ENCODE measurements around the gene RCAN1.
"Not testable (repeated sequence)": the region's sequence is repeated elsewhere in the genome, so short reads cannot be mapped to it uniquely, and the experiment has no call there.

RCAN1 gene

DNA sequence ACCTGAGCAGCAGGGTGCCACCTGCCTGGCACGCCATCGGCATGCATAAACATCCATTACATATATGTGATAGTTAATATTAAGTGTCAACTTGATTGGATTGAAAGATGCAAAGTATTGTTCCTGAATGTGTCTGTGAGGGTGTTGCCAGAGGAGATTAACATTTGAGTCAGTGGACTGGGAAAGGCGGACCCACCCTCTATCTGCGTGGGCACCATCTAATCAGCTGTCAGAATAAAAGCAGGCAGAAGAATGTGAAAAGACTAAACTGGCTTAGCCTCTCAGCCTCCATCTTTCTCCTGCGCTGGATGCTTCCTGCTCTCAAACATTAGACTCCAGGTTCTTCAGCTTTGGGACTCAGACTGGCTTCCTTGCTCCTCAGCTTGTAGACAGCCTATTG lies 10.0 kb downstream of the RCAN1 start:
- not testable (repeated sequence) for H3K4me3 ChIP-seq (ENCODE audit: low read length); H3K4me1 ChIP-seq (ENCODE audit: control insufficient read depth, insufficient read depth, low read length); H3K36me3 ChIP-seq (ENCODE audit: control insufficient read depth, insufficient read depth, low read length); H3K27me3 ChIP-seq (ENCODE audit: control insufficient read depth, insufficient read depth, low read length); H3K9ac ChIP-seq (ENCODE audit: low read length); H3K9me3 ChIP-seq (ENCODE audit: control insufficient read depth, low read length)

DNA sequence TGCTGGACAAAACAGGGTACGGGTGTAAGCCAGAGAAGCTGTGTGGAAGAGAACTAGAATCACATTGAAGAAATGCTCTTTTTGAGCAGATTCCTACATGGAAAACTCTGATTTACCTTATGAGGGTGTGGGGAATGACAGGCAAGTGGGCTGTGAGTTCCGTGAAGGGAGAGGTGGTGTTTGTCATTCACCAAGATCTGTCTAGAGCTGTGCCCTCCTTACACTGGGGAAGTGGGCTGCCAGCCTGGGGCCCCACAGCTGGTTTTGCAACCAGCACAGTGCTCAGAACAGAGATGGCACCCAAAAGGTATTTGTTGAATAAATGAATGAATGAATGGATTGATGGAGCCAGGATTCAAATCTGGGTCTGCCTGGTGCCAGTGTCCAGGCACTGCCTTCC lies 10.4 kb downstream of the RCAN1 start:
- H3K9ac ChIP-seq (ENCODE audit: low read length): no peak overlapping the region
- H3K9me3 ChIP-seq (ENCODE audit: control insufficient read depth, low read length): no peaks in the 10 kb centered on the region
- no peak overlapping the region for H3K4me3 ChIP-seq (ENCODE audit: low read length)
- no peaks in the 10 kb centered on the region for H3K27me3 ChIP-seq (ENCODE audit: control insufficient read depth, insufficient read depth, low read length)
- H3K4me1 ChIP-seq (ENCODE audit: control insufficient read depth, insufficient read depth, low read length): no peaks in the 10 kb centered on the region
- H3K36me3 ChIP-seq (ENCODE audit: control insufficient read depth, insufficient read depth, low read length): no peaks in the 10 kb centered on the region

DNA sequence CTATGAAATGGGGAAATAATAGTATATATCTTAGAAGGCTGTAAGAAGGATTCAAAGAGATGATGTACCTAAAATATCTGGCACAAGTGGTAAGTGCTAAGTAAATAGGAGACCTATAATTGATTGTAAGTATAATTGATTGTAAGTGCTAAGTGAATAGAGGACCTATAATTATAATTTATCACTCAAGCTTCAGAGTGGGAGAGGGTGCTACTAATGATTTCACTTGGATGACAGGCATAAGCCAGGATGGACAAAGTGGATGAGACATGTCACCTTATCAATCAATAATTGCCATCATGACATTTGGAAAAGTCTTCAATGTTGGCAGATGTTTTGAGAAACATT lies 11.2 kb downstream of the RCAN1 start:
- Histone ChIP-seq H3K4me3 (ENCODE audit: low read length) (no peak overlapping the region), H3K27me3 (ENCODE audit: control insufficient read depth, insufficient read depth, low read length) (no peaks in the 10 kb centered on the region), H3K4me1 (ENCODE audit: control insufficient read depth, insufficient read depth, low read length) (peaks cover 7% of the 10 kb centered on the region), H3K9ac (ENCODE audit: low read length) (no peak overlapping the region), H3K9me3 (ENCODE audit: control insufficient read depth, low read length) (no peaks in the 10 kb centered on the region), H3K36me3 (ENCODE audit: control insufficient read depth, insufficient read depth, low read length) (no peaks in the 10 kb centered on the region)

DNA sequence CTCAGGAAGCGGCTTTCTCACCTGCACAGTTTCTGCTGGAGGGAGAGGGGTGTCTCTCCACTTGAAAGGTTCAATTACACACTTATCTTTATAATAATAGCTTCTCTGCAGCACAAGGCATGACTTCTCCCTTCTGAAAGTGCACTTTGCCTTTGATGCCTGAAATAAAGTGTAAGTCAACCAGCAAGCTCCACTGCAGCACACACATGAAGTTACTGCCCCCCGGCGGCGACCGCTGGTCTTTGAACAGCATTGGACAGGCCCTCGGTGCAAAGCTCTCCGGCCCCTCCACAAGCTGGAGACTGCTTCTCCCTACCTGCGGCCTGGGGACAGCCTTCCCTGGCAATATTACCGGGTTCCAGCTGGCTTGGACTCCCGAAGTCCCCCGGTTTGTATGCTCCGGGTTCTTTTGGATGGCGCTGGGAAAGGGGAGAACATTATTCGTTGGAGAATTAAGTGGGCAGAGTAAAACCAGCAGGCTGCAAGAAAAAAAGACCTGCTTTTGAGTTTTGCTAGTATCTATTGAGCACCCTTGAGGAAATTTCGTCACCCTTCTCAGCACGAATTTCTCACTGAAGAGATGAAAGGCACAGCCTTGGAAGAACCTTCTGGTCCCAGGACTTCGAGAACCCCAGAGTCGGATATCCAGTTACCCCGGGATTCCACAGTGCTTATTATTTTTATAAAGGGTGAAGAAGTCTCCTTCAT lies 11.8 kb downstream of the RCAN1 start:
- H3K4me3 ChIP-seq (ENCODE audit: low read length): no peak overlapping the region
- H3K36me3 ChIP-seq (ENCODE audit: control insufficient read depth, insufficient read depth, low read length): no peaks in the 10 kb centered on the region
- no peak overlapping the region for H3K9ac ChIP-seq (ENCODE audit: low read length)

DNA sequence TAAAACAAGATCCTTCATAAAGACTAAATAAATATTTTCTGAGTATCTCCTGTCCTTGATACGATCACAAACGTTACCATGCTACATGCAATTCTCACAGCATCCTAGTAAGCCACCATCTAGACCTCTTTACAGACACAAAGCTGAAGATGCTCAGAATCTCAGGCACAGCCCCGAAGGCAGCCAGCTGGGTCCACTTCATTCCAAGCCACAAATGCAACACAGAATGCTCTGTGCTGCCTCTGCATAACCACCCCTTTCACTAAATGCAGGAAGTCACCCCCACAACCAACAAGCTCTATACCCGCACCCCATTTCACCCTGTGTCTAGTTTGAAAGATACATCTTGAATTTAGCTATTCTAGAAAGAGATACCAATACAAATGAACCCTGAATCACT lies 12.9 kb downstream of the RCAN1 start:
- H3K36me3 ChIP-seq (ENCODE audit: control insufficient read depth, insufficient read depth, low read length): no peaks in the 10 kb centered on the region
- no peak overlapping the region for H3K4me3 ChIP-seq (ENCODE audit: low read length)
- no peaks in the 10 kb centered on the region for H3K27me3 ChIP-seq (ENCODE audit: control insufficient read depth, insufficient read depth, low read length)
- no peak overlapping the region for H3K9ac ChIP-seq (ENCODE audit: low read length)
- H3K9me3 ChIP-seq (ENCODE audit: control insufficient read depth, low read length): no peaks in the 10 kb centered on the region
- H3K4me1 ChIP-seq (ENCODE audit: control insufficient read depth, insufficient read depth, low read length): peaks cover 12% of the 10 kb centered on the region

More for the DNA sequence above, 11.8 kb downstream of the RCAN1 start:
- Histone ChIP-seq H3K9me3 (ENCODE audit: control insufficient read depth, low read length) (no peaks in the 10 kb centered on the region), H3K4me1 (ENCODE audit: control insufficient read depth, insufficient read depth, low read length) (peaks cover 7% of the 10 kb centered on the region), H3K27me3 (ENCODE audit: control insufficient read depth, insufficient read depth, low read length) (no peaks in the 10 kb centered on the region)

DNA sequence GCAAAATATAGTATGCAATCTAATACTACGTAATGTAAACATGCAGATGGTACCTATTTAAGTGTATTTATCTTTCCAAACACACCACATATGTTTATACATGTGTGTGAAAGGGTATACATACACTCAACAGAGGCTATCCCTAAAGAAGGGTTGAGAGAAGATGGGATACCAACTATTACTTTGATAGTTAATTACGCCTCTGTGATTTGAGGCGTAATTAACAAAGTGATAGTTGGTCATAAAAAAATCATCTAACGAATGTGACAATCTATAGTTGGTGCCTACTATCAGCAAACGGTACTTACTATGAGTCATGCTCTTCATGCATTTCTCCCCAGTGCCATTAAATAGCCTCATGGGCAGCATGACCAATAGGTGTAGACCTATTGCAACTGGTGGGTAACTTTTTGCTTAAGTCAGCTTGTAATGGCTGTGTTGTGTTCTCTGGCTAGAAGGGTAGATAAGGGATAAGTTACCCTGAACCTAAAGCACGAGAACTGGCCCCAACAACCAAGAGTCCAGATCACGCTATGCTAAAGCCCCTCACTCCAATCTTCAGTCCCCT lies 15.3 kb downstream of the RCAN1 start:
- H3K9me3 ChIP-seq (ENCODE audit: control insufficient read depth, low read length): no peaks in the 10 kb centered on the region
- H3K27me3 ChIP-seq (ENCODE audit: control insufficient read depth, insufficient read depth, low read length): no peaks in the 10 kb centered on the region
- H3K4me1 ChIP-seq (ENCODE audit: control insufficient read depth, insufficient read depth, low read length): peaks cover 34% of the 10 kb centered on the region
- H3K36me3 ChIP-seq (ENCODE audit: control insufficient read depth, insufficient read depth, low read length): no peaks in the 10 kb centered on the region
- H3K4me3 ChIP-seq (ENCODE audit: low read length): no peak overlapping the region
- H3K9ac ChIP-seq (ENCODE audit: low read length): no peak overlapping the region

DNA sequence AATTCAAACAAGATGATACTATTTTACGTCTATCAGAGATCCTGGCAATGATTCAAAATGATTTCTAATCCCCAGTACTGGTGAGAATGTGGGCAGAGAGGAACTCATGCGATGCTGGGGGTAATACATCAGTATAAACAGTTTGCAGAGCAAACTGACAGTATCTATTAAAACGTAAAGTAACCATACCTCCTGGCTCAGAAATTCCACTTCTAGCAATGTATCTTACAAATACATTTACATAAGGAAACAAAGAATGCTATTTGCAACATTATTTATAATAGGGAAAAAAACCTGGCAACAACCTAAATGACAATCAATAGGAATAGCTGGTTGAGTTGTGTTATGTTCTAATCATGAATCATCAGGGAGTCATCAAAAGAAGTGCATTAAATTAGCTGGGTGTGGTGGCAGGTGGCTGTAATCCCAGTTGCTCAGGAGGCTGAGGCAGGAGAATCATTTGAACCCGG lies 15.9 kb downstream of the RCAN1 start:
- H3K4me1 ChIP-seq (ENCODE audit: control insufficient read depth, insufficient read depth, low read length): peaks cover 40% of the 10 kb centered on the region
- no peaks in the 10 kb centered on the region for H3K9me3 ChIP-seq (ENCODE audit: control insufficient read depth, low read length)
- no peaks in the 10 kb centered on the region for H3K36me3 ChIP-seq (ENCODE audit: control insufficient read depth, insufficient read depth, low read length)
- no peak overlapping the region for H3K9ac ChIP-seq (ENCODE audit: low read length)
- no peaks in the 10 kb centered on the region for H3K27me3 ChIP-seq (ENCODE audit: control insufficient read depth, insufficient read depth, low read length)
- H3K4me3 ChIP-seq (ENCODE audit: low read length): no peak overlapping the region

DNA sequence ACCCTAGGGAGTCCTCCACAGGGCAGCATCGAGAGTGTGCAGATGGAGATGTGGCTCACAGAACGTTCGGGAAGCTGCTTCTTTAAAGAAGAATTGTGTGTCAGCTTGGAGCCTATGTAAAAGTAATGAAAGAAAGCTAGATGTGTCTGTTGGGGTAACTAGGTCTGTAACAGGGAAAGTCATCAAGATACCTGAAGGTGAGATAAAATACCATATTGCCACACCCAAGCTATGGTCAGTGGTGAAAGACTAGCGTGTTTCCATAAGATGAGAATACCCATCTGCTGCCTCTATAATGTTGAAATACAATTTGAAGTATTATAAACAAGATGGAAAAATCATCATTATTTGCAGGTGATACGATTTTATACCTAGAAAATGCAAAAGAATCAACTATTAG lies 17.5 kb downstream of the RCAN1 start:
- Histone ChIP-seq H3K27me3 (ENCODE audit: control insufficient read depth, insufficient read depth, low read length) (no peaks in the 10 kb centered on the region), H3K4me3 (ENCODE audit: low read length) (no peak overlapping the region), H3K9ac (ENCODE audit: low read length) (no peak overlapping the region), H3K36me3 (ENCODE audit: control insufficient read depth, insufficient read depth, low read length) (no peaks in the 10 kb centered on the region), H3K4me1 (ENCODE audit: control insufficient read depth, insufficient read depth, low read length) (peaks cover 56% of the 10 kb centered on the region), H3K9me3 (ENCODE audit: control insufficient read depth, low read length) (no peaks in the 10 kb centered on the region)

DNA sequence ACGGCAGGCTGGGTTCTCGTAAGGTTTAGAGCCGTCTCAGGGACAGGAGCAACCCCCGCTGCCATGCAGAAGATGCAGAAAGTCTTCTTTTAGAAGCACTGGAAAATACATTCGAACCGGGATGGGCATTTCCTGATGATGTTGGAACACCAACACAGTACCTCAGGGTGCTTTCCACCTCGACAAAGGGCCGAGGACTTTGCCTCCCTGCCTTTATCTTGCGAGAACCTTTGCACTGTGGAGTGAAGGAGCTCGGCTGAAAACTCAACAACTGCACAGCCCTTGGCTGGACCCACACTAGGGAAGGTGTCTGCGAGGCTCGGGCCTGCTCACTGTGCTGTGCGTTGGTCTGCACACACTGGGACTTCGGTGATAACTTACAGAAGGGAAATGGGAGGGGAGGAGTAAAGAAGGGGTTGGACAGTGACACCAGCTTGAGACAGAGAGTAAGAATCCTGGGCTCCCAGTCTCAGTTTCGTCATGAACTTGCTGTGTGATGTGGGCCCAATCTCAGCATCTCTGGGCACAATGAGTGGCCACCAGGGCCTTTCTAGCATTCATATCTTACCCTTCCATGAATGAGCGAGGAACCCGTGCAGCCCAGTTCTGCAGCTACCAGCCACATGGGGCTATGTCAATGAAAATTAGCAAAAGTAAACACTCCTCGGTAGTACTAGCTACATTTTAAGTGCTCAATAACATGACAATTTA lies 18.2 kb downstream of the RCAN1 start:
- Histone ChIP-seq H3K36me3 (ENCODE audit: control insufficient read depth, insufficient read depth, low read length) (no peaks in the 10 kb centered on the region), H3K27me3 (ENCODE audit: control insufficient read depth, insufficient read depth, low read length) (no peaks in the 10 kb centered on the region), H3K9me3 (ENCODE audit: control insufficient read depth, low read length) (no peaks in the 10 kb centered on the region), H3K4me1 (ENCODE audit: control insufficient read depth, insufficient read depth, low read length) (peaks cover 61% of the 10 kb centered on the region), H3K4me3 (ENCODE audit: low read length) (no peak overlapping the region), H3K9ac (ENCODE audit: low read length) (no peak overlapping the region)

DNA sequence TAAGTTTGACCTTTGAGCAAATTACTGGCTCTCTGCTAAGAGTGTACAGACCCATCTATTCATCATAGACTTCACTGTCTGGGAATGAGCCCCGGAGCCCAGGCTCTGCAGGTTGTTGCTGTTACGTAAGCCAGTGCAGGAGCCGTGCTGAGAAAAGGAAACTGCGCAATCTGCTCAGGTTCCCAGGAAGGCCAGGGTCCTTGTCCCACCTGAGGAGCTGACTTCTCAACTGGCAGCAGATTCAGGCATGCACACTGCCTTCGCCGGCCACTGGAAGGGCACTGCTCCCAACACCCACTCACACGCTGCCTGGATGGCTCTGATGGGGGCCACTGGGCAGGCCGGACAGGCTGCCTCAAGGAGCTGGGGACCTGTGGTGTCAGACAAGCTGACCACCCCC lies 19.5 kb downstream of the RCAN1 start:
- Histone ChIP-seq H3K9me3 (ENCODE audit: control insufficient read depth, low read length) (no peaks in the 10 kb centered on the region), H3K27me3 (ENCODE audit: control insufficient read depth, insufficient read depth, low read length) (no peaks in the 10 kb centered on the region), H3K4me3 (ENCODE audit: low read length) (no peak overlapping the region), H3K4me1 (ENCODE audit: control insufficient read depth, insufficient read depth, low read length) (peaks cover 74% of the 10 kb centered on the region), H3K36me3 (ENCODE audit: control insufficient read depth, insufficient read depth, low read length) (no peaks in the 10 kb centered on the region), H3K9ac (ENCODE audit: low read length) (no peak overlapping the region)

DNA sequence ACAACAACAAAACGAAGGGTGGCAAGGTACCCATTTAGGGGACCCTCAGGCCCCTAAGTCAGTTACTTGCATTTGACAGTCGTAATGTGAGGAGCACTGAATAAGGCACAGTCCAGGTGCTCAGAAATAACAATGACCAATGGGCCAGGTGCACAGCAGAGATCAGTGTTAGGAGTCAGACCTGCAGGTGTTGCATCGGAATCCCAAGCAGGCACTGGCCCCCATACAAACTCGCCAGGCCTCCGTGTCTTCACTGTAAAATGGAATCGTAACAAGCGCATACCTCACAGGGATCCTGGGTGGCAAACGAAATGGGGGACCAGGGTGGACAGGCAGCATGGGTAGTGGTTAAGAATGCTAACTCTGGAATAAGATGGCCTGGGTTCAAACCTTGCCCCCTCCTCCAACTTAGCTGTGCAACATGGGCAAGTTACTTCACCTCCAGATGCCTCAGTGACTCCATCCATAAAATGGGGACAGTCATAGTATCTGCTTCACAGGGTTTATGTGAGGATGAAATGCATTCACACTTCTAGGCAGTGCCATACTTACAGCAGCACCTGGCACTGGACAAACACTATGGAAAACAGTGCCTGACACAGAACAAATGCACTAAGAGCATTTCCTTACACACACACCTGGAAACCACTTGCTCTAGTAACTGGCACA lies 20.2 kb downstream of the RCAN1 start:
- no peaks in the 10 kb centered on the region for H3K27me3 ChIP-seq (ENCODE audit: control insufficient read depth, insufficient read depth, low read length)
- no peaks in the 10 kb centered on the region for H3K36me3 ChIP-seq (ENCODE audit: control insufficient read depth, insufficient read depth, low read length)
- no peak overlapping the region for H3K4me3 ChIP-seq (ENCODE audit: low read length)
- no peaks in the 10 kb centered on the region for H3K9me3 ChIP-seq (ENCODE audit: control insufficient read depth, low read length)
- no peak overlapping the region for H3K9ac ChIP-seq (ENCODE audit: low read length)
- peaks cover 79% of the 10 kb centered on the region for H3K4me1 ChIP-seq (ENCODE audit: control insufficient read depth, insufficient read depth, low read length)

DNA sequence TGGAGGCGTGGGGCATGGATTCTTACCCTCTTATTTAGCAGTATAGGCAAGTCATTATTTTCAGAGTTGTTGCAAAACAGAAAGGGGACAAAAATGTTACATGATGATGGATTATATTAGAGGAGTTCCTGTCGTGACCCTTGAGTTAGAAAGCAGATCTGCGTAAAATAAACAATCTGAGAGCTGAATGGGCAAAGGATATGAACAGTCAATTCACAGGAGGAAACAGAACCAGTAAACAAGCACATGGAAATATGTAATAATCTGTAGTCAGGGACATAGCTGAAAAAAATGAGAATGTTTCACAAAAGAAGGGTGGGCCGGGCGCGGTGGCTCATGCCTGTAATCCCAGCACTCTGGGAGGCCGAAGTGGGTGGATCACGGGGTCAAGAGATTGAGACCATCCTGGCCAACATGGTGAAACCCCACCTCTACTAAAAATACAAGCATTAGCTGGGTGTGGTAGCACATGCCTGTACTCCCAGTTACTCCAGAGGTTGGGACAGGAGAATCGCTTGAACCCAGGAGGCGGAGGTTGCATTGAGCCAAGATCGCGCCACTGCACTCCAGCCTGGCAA lies 20.9 kb downstream of the RCAN1 start:
- H3K4me1 ChIP-seq (ENCODE audit: control insufficient read depth, insufficient read depth, low read length): peaks cover 76% of the 10 kb centered on the region
- no peaks in the 10 kb centered on the region for H3K9me3 ChIP-seq (ENCODE audit: control insufficient read depth, low read length)
- H3K4me3 ChIP-seq (ENCODE audit: low read length): no peak overlapping the region
- H3K36me3 ChIP-seq (ENCODE audit: control insufficient read depth, insufficient read depth, low read length): no peaks in the 10 kb centered on the region
- no peaks in the 10 kb centered on the region for H3K27me3 ChIP-seq (ENCODE audit: control insufficient read depth, insufficient read depth, low read length)
- H3K9ac ChIP-seq (ENCODE audit: low read length): no peak overlapping the region
